ENCODE results near the gene SF3A1. TPM values are rescaled to one million over a fixed set of nuclear protein-coding genes. Genes with fewer than 3 reads are reported as not detected.

SF3A1 gene
- total and polyA plus RNA-seq, 9 of the 15 experiments (the other 6 are each of a cell fraction or from before 2014, with no cell fraction given), result 6.7 to 228 (median 13.0) TPM

DNA sequence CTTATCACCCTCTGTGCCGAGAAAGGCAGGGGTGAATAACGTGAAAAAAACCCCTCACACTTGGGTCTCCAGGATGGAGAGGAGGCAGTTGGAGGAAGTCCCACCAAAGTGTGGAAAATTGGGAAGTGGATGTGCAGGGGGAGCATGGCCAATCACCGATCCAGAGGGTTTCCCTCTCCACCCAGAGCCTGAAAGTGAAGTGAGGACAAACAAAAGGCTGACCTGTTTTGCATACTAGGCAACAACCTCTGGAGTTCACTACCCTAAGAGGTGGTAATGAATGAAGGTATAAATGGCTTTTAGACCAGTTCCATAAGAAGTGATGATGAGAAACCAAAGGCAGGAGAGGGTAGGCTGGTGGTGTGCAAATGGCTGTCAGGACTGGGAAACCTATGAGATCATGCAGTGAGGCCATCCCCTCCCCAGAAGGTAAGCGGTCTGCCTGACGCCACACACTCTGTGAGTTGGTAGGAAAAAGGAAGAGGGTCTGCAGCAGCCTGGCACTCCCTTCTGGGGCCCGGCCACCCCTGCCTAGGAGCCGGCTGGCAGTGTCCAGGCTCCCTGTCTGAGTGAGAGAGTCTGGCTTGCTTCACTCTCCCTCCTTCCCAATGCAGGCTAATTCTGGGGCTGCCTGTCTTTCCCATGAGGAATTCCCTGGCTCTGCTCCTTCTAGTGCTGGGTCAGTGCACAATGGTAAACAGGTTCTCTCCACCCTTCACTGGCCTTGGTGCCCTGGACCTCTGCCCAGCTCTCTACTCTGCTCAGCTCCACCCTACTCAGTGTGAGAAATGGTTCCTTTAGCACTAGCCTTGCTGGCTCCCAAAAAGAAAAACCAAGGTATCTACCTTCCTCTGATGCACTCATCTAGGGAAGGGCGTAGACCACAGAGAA is 45.6 kb downstream of the SF3A1 start:
- peaks cover 1% of the 10 kb centered on the region for H3K79me2 ChIP-seq (ENCODE audit: control insufficient read depth, insufficient read depth, low read length)
- no peaks in the 10 kb centered on the region for H3K36me3 ChIP-seq (ENCODE audit: control insufficient read depth, insufficient read depth, low read length)
- H2AFZ ChIP-seq (ENCODE audit: low read depth, low read length), result no peak overlapping the region
- H3K4me1 ChIP-seq (replicated peaks in 1 of 2; ENCODE audit: control insufficient read depth in 2 of 2, insufficient read depth in 2 of 2, low read length in 2 of 2), result peaks cover 10 to 41% of the 10 kb centered on the region in 2 experiments
- no peaks in the 10 kb centered on the region for H3K9me3 ChIP-seq (replicated peaks; ENCODE audit: control insufficient read depth, insufficient read depth, low read depth, low read length)
- FAIRE-seq (no peak), ATAC-seq (no peak), DNase-seq (ENCODE audit: extremely low read depth in 1 of 4, low spot score in 3 of 4) (no peak)
- no peak overlapping the region for H3K4me2 ChIP-seq (ENCODE audit: insufficient read depth, low read length)
- H3K27me3 ChIP-seq (ENCODE audit: control insufficient read depth in 2 of 2, insufficient read depth in 2 of 2, low read length in 2 of 2), result no peaks in the 10 kb centered on the region
- BruUV-seq (replicated peaks), result no TSS peak
- ChIA-PET CTCF (ENCODE audit: low intra/inter-chr PET ratio) (no interaction called here), POLR2A (interaction anchor here (0.6 to 1.6 kb wide), 3 partner anchors 15 to 17 kb away, joined by 3 to 4 read pairs (median 4); no protein-coding TSS in a partner anchor)
- no peak overlapping the region for H3K27ac ChIP-seq (ENCODE audit: extremely low read depth, low read depth, low read length)
- H3K9ac ChIP-seq (ENCODE audit: insufficient read depth in 1 of 2, low read depth in 2 of 2, low read length in 2 of 2), result no peak overlapping the region; a peak in 1 of 4 replicates
- in situ Hi-C loops (cut with MboI), result no loop called here
- peaks cover 4% of the 10 kb centered on the region; the same call in 1 of the 2 replicates for H4K20me1 ChIP-seq (replicated peaks; ENCODE audit: control insufficient read depth, insufficient read depth, low read length)
- intact Hi-C loops (cut with micrococcal nuclease), result no loop called here
- no peak for TF ChIP-seq SMARCC2 (IDR thresholded peaks at IDR 0.05; ENCODE audit: low read depth)
- no peaks in the 10 kb centered on the region for H3K9me1 ChIP-seq (ENCODE audit: control insufficient read depth, insufficient read depth, low read length)
- H3K4me3 ChIP-seq, result no peak overlapping the region
- 66% methylated on average over 6 of the region's 8 CpGs for WGBS (ENCODE audit: insufficient coverage, low coverage, missing lambda C conversion rate)

DNA sequence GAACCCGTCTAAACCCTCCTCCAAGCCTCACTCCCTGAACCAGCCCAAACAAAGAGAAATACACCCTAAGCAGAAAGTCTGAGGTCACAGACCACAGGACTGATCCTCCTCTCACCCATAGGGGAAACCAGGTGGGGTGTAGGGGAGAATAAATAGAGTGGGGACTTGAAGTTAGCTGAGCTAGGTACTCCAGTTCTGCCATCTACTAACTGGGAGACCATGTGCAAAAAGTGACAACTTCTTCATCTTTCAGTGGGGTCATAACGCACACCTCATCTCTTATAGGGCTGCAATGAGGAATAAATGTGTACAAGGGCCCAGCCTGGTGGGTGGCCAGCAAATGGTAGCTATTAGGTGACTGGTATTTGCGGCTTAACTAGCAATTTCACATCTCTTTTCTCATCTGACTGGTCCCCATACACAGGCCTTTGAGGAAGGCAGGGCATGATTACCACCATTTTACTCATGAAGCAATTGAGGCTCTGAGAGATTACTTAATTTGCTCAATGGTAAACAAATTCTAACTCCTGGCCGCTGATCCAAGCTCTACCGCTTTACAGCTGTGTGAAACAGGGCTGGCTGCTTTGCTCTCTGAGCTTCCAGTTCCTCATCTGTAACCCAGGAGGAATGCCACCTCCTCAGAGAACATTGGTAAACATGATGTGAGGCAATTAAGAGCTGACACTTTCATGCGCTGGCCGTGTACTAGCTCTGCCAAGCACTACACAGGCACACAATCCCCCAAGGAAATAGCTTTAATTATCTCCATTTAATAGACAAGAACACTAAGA is 46.5 kb downstream of the SF3A1 start:
- Histone ChIP-seq H3K4me1 (replicated peaks in 1 of 2; ENCODE audit: control insufficient read depth in 2 of 2, insufficient read depth in 2 of 2, low read length in 2 of 2) (peaks cover 10 to 46% of the 10 kb centered on the region in 2 experiments), H3K9ac (ENCODE audit: insufficient read depth in 1 of 2, low read depth in 2 of 2, low read length in 2 of 2) (no peak overlapping the region), H3K27ac (ENCODE audit: extremely low read depth, low read depth, low read length) (no peak overlapping the region), H3K27me3 (ENCODE audit: control insufficient read depth in 2 of 2, insufficient read depth in 2 of 2, low read length in 2 of 2) (no peaks in the 10 kb centered on the region), H3K79me2 (ENCODE audit: control insufficient read depth, insufficient read depth, low read length) (peaks cover 10% of the 10 kb centered on the region), H3K9me3 (replicated peaks; ENCODE audit: control insufficient read depth, insufficient read depth, low read depth, low read length) (no peaks in the 10 kb centered on the region), H2AFZ (ENCODE audit: low read depth, low read length) (no peak overlapping the region), H3K4me3 (no peak overlapping the region), H4K20me1 (replicated peaks; ENCODE audit: control insufficient read depth, insufficient read depth, low read length) (no peaks in the 10 kb centered on the region; the same call in 1 of the 2 replicates), H3K36me3 (ENCODE audit: control insufficient read depth, insufficient read depth, low read length) (no peaks in the 10 kb centered on the region), H3K4me2 (ENCODE audit: insufficient read depth, low read length) (no peak overlapping the region; the same call in 1 of the 2 replicates), H3K9me1 (ENCODE audit: control insufficient read depth, insufficient read depth, low read length) (no peaks in the 10 kb centered on the region)
- ChIA-PET CTCF (ENCODE audit: low intra/inter-chr PET ratio) (no interaction called here), POLR2A (interaction anchor here (0.6 to 1.6 kb wide), 3 partner anchors 15 to 103 kb away, joined by 3 to 4 read pairs (median 4); no protein-coding TSS in a partner anchor)
- ATAC-seq (no peak; the same call in 2 of the 3 replicates), FAIRE-seq (no peak), DNase-seq (ENCODE audit: extremely low read depth in 1 of 4, low spot score in 3 of 4) (no peak)
- BruUV-seq (replicated peaks), result no TSS peak
- WGBS (ENCODE audit: insufficient coverage, low coverage, missing lambda C conversion rate), result 61% methylated on average over 7 of the region's 7 CpGs
- intact Hi-C loops (cut with micrococcal nuclease), result no loop called here
- in situ Hi-C loops (cut with MboI), result no loop called here
- TF ChIP-seq SMARCA4 (IDR thresholded peaks at IDR 0.05), result no peak
- no peak for TF ChIP-seq SREBF1 (IDR thresholded peaks at IDR 0.05; ENCODE audit: borderline replicate concordance, low read depth, low read length)
- TF ChIP-seq ZNF23 (CRISPR knock-in tag; IDR thresholded peaks at IDR 0.05), result no peak
- no peak for TF ChIP-seq RBM34 (IDR thresholded peaks at IDR 0.05; ENCODE audit: borderline replicate concordance, insufficient read depth, low read length)
- TF ChIP-seq RAD51 (IDR thresholded peaks at IDR 0.05; ENCODE audit: borderline replicate concordance, low read depth), result no peak
- TF ChIP-seq NCOA2 (IDR thresholded peaks at IDR 0.05; ENCODE audit: partially characterized antibody in 2 of 2), result no peak
- TF ChIP-seq MED1 (CRISPR knock-in tag; IDR thresholded peaks at IDR 0.05; ENCODE audit: borderline replicate concordance), result no peak
- TF ChIP-seq, protein P1, sequence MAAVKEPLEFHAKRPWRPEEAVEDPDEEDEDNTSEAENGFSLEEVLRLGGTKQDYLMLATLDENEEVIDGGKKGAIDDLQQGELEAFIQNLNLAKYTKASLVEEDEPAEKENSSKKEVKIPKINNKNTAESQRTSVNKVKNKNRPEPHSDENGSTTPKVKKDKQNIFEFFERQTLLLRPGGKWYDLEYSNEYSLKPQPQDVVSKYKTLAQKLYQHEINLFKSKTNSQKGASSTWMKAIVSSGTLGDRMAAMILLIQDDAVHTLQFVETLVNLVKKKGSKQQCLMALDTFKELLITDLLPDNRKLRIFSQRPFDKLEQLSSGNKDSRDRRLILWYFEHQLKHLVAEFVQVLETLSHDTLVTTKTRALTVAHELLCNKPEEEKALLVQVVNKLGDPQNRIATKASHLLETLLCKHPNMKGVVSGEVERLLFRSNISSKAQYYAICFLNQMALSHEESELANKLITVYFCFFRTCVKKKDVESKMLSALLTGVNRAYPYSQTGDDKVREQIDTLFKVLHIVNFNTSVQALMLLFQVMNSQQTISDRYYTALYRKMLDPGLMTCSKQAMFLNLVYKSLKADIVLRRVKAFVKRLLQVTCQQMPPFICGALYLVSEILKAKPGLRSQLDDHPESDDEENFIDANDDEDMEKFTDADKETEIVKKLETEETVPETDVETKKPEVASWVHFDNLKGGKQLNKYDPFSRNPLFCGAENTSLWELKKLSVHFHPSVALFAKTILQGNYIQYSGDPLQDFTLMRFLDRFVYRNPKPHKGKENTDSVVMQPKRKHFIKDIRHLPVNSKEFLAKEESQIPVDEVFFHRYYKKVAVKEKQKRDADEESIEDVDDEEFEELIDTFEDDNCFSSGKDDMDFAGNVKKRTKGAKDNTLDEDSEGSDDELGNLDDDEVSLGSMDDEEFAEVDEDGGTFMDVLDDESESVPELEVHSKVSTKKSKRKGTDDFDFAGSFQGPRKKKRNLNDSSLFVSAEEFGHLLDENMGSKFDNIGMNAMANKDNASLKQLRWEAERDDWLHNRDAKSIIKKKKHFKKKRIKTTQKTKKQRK (IDR thresholded peaks at IDR 0.05; ENCODE audit: borderline replicate concordance, low read depth, low read length), result no peak
- no peak for TF ChIP-seq FOXJ3 (CRISPR knock-in tag; IDR thresholded peaks at IDR 0.05)

Measured in K562 (cell line).